DMS 273 treated with DMSO at 0.1 percent for 48 hours (cell line): ENCODE measurements around the gene ATRIP.
A peak's percentile ranks its signal among the peaks of the same experiment; 100 is the strongest.
"Not testable (repeated sequence)": the region's sequence is repeated elsewhere in the genome, so short reads cannot be mapped to it uniquely, and the experiment has no call there.

ENCODE experiments used
- DNase-seq: peaks from one replicate; lab custom pipeline; 2025; lab: John Stamatoyannopoulos, UW

Gene ATRIP

GRCh38 chr3:48469046-48469915 lies 22.7 kb downstream of the ATRIP start:
- DNase-seq: no peak

DNA sequence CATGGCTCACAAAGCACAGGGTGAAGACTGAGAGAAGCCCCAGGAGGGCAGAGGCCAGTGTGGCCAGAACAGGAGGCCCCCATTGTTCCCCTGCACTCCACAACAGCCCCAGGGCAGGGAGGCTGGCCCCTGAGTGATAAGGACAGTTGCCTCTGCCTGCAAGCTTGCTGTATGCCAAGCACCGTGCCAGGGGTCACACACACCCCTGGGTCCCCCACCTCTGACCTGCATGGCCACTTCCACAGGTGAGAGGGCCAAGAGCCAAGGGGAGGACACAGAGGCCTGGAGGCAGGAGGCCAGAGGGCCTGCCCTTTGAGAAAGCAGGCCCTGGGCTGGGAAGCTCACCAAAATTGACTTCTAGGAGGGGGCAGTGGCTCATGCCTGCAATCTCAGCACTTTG lies 23.7 kb downstream of the ATRIP start:
- DNase-seq: no peak

DNA sequence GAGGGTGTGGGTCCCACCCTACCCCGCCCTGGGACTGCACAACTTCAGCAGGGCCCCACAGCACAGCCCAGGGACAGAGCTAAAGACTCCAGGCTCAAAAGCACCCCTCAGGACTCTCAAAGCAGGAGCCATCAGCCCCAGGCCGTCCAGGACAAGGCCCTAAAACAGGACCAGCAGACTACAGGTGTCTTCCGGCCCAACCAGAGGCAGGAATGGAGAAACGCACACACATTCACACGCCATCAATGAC lies 26.1 kb downstream of the ATRIP start:
- DNase-seq: no peak

GRCh38 chr3:48472923-48473616 lies 26.5 kb downstream of the ATRIP start:
- DNase-seq: peak; percentile 62

DNA sequence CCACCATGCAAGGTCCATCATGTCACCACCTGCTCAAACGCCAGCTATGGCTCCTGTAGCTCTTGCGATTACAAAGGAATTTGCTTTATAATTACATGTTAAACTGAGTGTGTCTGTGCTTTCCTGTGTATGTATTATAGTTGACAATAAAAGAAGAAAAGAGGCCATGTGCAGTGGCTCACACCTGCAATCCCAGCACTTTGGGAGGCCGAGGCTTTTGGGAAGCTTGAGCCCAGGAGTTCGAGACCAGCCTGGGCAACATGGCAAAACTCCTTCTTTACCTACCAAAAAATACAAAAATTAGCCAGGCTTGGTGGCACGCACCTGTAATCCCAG lies 27.0 kb downstream of the ATRIP start:
- DNase-seq: no peak

- DNase-seq: not testable (repeated sequence)
Measured at GRCh38 chr3:48474031-48474430, 27.5 kb downstream of the ATRIP start.

- DNase-seq: no peak
Measured at GRCh38 chr3:48474619-48475018, 28.1 kb downstream of the ATRIP start.

- DNase-seq: no peak
Measured at GRCh38 chr3:48475188-48475587, 28.7 kb downstream of the ATRIP start.

GRCh38 chr3:48476426-48477053 lies 30.0 kb downstream of the ATRIP start:
- DNase-seq: no peak

GRCh38 chr3:48477959-48478520 lies 31.5 kb downstream of the ATRIP start:
- DNase-seq: no peak

GRCh38 chr3:48478626-48479555 lies 32.4 kb downstream of the ATRIP start:
- DNase-seq: no peak

DNA sequence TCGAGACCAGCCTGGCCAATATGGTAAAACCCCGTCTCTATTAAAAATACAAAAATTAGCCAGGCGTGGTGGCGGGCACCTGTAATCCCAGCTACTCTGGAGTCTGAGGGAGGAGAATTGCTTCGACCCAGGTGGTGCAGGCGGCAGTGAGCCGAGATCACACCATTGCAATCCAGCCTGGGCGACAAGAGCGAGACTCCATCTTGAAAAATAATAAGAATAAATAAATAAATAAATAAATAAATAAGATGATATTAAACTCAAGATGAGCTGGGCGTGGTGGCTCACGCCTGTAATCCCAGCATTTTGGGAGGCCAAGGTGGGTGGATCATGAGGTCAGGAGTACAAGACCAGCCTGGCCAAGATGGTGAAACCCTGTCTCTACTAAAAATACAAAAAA lies 34.4 kb downstream of the ATRIP start:
- DNase-seq: not testable (repeated sequence)

GRCh38 chr3:48482822-48483221 lies 36.3 kb downstream of the ATRIP start:
- DNase-seq: not testable (repeated sequence)

DNA sequence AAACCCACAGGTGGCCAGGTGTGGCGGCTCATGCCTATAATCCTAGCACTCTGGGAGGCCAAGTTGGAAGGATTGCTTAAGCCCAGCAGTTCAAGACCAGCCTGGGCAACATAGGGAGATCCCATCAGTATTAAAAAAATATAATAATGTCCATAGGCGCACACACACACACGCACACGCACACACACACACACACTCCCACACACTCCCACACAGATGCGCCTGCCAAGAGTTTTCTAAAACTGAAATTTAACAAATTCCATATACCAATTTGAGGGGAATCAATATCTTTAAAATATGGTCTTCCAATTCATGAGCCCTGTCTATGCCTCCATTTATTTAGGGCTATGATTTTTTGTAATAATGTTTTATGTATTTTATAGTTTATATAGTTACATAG lies 40.4 kb downstream of the ATRIP start:
- no peak for DNase-seq

DNA sequence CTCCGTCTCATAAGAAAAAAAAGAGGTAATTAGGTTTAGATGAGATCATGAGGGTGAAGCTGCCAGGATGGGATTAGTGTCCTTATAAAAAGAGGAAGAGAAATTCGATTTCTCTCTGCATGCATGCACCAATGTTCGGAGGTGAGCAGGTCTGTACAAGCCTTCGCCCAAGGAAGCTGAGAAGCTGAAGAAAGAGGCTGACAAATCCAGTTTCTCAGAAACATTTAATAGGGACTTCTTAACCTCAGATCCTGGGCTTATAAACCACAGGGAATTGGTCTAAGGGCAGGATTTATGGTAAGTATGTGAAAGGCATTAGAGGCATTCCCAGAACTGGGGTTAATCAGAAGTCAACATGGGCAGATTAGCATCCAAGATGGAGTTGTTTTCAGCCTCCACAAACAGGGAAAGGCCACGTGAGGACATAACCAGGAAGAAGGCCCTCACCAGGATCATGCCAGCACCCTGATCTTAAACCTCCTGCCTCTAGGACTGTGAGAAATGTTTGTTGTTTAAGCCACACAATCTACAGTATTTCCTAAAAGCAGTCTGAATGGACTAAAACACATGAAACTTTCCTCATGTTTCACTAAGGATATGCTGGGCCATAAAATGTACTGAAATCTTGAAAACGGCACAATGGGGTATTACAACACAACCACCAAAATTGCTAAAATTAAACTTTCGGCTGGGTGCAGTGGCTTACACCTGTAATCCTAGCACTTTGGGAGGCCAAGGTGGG lies 46.1 kb downstream of the ATRIP start:
- no peak for DNase-seq

DNA sequence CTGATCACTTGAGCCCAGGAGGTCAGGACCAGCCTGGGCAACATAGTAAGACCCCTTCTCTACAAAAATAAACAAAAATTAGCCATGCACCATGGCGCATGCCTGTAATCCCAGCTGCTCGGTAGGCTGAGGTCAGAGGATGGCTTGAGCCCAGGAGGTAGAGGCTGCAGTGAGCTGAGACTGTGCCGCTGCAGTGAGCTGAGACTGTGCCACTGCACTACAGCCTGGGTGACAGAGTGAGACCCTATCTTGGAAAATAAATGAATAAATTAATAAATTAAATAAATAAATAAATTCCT lies 46.6 kb downstream of the ATRIP start:
- no peak for DNase-seq

DNA sequence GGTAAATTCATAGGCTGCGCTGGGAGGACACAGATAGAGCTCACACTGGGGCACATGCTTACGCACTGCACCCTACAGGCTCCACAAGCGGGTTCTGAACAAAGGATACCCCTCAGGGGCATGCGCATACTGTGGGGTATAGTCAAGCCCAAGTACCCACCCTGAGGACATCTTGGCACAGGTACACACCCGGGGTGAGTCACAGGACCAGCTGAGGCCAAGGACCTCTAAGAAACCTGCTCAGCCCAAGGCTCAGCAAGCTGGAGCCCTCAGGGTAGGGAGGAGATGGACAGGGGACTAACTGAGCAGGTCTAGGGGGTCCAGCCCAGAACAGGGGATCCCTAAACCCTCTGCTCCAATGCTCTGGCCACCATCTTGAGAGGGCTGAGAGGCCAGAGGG lies 54.1 kb downstream of the ATRIP start:
- no peak for DNase-seq

DNA sequence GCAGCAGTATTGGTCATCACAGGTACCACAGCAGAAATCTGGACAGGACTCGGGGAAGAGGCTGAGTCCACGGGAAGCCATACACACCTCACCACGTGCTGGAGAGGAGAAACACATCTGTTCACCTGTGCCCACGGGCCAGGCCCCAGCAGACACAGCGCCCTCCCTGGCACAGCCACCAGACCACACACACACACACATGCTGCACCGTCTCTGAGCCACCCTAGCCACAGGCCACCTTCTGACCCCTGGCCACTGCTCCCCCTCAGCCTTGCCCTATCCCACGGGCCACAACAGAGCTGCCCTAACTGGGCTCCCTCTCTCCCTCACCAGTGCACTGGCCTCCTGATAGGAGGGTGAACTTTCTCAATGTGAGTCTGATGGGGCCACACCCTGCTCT lies 54.7 kb downstream of the ATRIP start:
- no peak for DNase-seq

- no peak for DNase-seq
Measured at GRCh38 chr3:48502121-48502520, 55.6 kb downstream of the ATRIP start.

DNA sequence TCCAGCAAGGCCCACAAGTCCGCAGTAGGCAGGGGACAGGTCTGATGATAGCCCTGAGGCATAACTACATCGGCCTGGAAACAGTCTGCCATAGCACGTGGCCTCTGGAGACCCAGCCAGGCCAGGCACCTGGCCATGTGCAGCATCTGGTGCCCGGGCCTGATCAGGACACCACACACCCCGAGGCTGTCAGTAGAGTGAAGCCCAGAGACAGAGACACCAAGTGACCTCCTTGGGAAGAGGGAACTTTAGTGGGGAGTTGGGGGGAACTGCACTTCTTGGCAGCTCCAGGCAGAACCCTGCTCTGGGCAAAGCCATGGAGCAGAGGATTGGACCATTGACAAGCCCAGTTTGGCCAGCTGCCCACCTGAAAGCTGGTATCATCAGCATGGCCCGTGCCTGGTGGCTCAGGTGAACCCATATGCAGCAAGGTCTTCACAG lies 56.2 kb downstream of the ATRIP start:
- DNase-seq: no peak

GRCh38 chr3:48503401-48504050 lies 57.0 kb downstream of the ATRIP start:
- no peak for DNase-seq
